ENCODE data around the gene IL1R2. TPM values are rescaled to one million over a fixed set of nuclear protein-coding genes. Genes with fewer than 3 reads are reported as not detected.

Gene IL1R2
- polyA plus RNA-seq, 1 donor (not counting 4 experiments of a cell fraction or from before 2014, with no cell fraction given), result 57.3 TPM

DNA sequence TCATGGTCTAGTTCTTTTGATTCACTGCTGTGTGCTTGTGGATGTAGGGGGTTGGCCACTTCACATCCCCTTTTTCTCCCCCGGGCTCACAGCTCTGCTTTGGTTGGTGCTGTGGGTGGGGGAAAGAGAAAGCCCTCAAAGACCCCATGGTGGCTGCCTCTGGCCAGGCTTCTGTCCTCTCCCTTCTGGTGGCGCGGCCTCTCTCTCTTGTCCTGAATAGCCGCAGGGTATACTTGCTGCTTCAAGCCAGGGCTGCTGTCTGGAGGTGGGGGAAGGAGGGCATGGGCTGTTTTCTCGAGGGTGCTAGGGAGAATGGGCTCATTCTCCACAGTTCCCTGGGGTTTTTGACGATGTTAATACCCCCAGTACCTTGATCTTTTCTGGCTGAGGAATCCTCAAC lies 53.9 kb downstream of the IL1R2 start:
- TF ChIP-seq EZH2 (IDR thresholded peaks at IDR 0.05; ENCODE audit: low read length), result no peak
- TF ChIP-seq, protein P1, sequence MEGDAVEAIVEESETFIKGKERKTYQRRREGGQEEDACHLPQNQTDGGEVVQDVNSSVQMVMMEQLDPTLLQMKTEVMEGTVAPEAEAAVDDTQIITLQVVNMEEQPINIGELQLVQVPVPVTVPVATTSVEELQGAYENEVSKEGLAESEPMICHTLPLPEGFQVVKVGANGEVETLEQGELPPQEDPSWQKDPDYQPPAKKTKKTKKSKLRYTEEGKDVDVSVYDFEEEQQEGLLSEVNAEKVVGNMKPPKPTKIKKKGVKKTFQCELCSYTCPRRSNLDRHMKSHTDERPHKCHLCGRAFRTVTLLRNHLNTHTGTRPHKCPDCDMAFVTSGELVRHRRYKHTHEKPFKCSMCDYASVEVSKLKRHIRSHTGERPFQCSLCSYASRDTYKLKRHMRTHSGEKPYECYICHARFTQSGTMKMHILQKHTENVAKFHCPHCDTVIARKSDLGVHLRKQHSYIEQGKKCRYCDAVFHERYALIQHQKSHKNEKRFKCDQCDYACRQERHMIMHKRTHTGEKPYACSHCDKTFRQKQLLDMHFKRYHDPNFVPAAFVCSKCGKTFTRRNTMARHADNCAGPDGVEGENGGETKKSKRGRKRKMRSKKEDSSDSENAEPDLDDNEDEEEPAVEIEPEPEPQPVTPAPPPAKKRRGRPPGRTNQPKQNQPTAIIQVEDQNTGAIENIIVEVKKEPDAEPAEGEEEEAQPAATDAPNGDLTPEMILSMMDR (optimal IDR thresholded peaks at IDR 0.05 in 1 of 3, IDR thresholded peaks at IDR 0.05 in 1 of 3, conservative IDR thresholded peaks at IDR 0.05 in 1 of 3; ENCODE audit: extremely low read depth in 1 of 3, insufficient read depth in 2 of 3, low read length in 3 of 3), result no peak
- Histone ChIP-seq H3K27ac (ENCODE audit: control insufficient read depth, insufficient read depth, low read length) (no peak overlapping the region), H3K4me2 (ENCODE audit: control insufficient read depth, extremely low read depth, insufficient read depth, low read depth, low read length) (no peak overlapping the region), H3K4me3 (ENCODE audit: control insufficient read depth in 2 of 3, extremely low read depth in 1 of 3, insufficient read depth in 2 of 3, low read depth in 1 of 3, low read length in 3 of 3) (no peak overlapping the region), H3K9ac (ENCODE audit: control insufficient read depth, extremely low read depth, insufficient read depth, low read length) (no peak overlapping the region), H3K36me3 (ENCODE audit: control insufficient read depth in 2 of 2, extremely low read depth in 1 of 2, insufficient read depth in 2 of 2, low read length in 2 of 2) (no peaks in the 10 kb centered on the region), H4K20me1 (ENCODE audit: control insufficient read depth, extremely low read depth, insufficient read depth, low read length) (no peaks in the 10 kb centered on the region), H3K27me3 (ENCODE audit: control insufficient read depth, extremely low read depth, insufficient read depth, low read length) (peaks cover 9% of the 10 kb centered on the region), H3K4me1 (ENCODE audit: control insufficient read depth, extremely low read depth, insufficient read depth, low read length) (no peaks in the 10 kb centered on the region), H3K79me2 (ENCODE audit: control insufficient read depth, insufficient read depth, low read length) (no peaks in the 10 kb centered on the region), H3K9me3 (ENCODE audit: control insufficient read depth, low read depth, low read length) (no peaks in the 10 kb centered on the region), H2AFZ (ENCODE audit: control insufficient read depth, low read length) (no peak overlapping the region), H3K9me1 (ENCODE audit: control insufficient read depth, extremely low read depth, insufficient read depth, low read length) (no peaks in the 10 kb centered on the region)
- FAIRE-seq (no peak), DNase-seq (ENCODE audit: low read depth, low spot score) (no peak)
- dilution Hi-C loops (cut with MboI; ENCODE audit: extremely low pct_ligation_motif_present, low sequenced_read_pairs), result no loop called here

DNA sequence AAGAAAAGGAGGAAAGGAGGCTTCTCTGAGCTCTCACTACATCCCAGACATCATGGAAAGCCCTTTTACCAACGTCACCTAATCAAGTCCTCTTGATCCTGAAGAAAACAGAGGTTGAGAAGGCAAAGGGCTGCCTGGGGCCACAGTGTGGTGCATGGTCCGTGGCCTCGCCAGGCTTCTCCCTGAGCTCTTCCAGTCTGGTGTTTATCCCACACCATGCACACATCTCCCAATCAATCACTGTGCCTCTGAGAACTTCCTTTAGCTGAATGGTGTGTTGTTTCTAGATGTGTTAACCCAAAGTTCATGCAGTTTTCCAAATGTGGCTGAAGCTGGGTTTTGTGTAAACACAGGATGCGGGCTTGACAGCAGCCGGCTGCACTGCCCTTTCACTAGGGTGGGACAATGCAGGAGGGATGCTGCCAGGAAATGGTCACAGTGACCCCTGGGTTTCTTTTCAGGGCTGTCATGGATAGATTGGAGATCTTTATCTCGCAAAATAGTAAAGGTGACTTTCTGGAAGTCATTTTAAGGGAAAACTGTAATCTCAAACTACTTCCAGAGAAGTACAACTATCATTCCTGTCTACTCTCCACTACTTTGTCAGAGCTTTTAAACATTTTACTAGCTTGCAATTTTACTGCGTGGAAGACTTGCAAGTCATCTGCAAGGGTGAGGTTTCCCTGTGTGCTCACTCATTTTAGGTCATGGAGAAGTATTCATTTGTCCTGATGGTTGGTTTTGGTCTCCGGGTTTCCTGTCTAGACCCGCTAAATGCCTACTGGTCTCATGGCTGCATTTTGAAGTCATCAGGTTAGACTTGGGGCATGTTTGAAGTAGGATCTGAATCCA lies 54.6 kb downstream of the IL1R2 start:
- no peak for FAIRE-seq
- no peak overlapping the region for H2AFZ ChIP-seq (ENCODE audit: control insufficient read depth, low read length)
- H3K36me3 ChIP-seq (ENCODE audit: control insufficient read depth in 2 of 2, extremely low read depth in 1 of 2, insufficient read depth in 2 of 2, low read length in 2 of 2), result no peaks in the 10 kb centered on the region
- no peak overlapping the region for H3K9ac ChIP-seq (ENCODE audit: control insufficient read depth, extremely low read depth, insufficient read depth, low read length)
- H3K27ac ChIP-seq (ENCODE audit: control insufficient read depth, insufficient read depth, low read length), result no peak overlapping the region
- no peaks in the 10 kb centered on the region for H3K9me3 ChIP-seq (ENCODE audit: control insufficient read depth, low read depth, low read length)
- no peak overlapping the region for H3K4me2 ChIP-seq (ENCODE audit: control insufficient read depth, extremely low read depth, insufficient read depth, low read depth, low read length)
- H3K4me1 ChIP-seq (ENCODE audit: control insufficient read depth, extremely low read depth, insufficient read depth, low read length), result no peaks in the 10 kb centered on the region
- dilution Hi-C loops (cut with MboI; ENCODE audit: extremely low pct_ligation_motif_present, low sequenced_read_pairs), result no loop called here
- no peak for TF ChIP-seq EZH2 (IDR thresholded peaks at IDR 0.05; ENCODE audit: low read length)
- TF ChIP-seq, protein P1 (optimal IDR thresholded peaks at IDR 0.05 in 1 of 3, IDR thresholded peaks at IDR 0.05 in 1 of 3, conservative IDR thresholded peaks at IDR 0.05 in 1 of 3; ENCODE audit: extremely low read depth in 1 of 3, insufficient read depth in 2 of 3, low read length in 3 of 3), result no peak
- no peak for DNase-seq (ENCODE audit: low read depth, low spot score)
- no peak overlapping the region for H3K4me3 ChIP-seq (ENCODE audit: control insufficient read depth in 2 of 3, extremely low read depth in 1 of 3, insufficient read depth in 2 of 3, low read depth in 1 of 3, low read length in 3 of 3)
- H4K20me1 ChIP-seq (ENCODE audit: control insufficient read depth, extremely low read depth, insufficient read depth, low read length), result no peaks in the 10 kb centered on the region
- H3K79me2 ChIP-seq (ENCODE audit: control insufficient read depth, insufficient read depth, low read length), result no peaks in the 10 kb centered on the region
- no peaks in the 10 kb centered on the region for H3K9me1 ChIP-seq (ENCODE audit: control insufficient read depth, extremely low read depth, insufficient read depth, low read length)
- H3K27me3 ChIP-seq (ENCODE audit: control insufficient read depth, extremely low read depth, insufficient read depth, low read length), result peaks cover 9% of the 10 kb centered on the region

Measured in keratinocyte (primary cell).